GF-D8 (cell line): Measurements from ENCODE around the gene RABEPK.
A peak's percentile ranks its signal among the peaks of the same experiment; 100 is the strongest.
"Not testable (repeated sequence)": the region's sequence is repeated elsewhere in the genome, so short reads cannot be mapped to it uniquely, and the experiment has no call there.

Experiments
- DNase-seq: peaks from one replicate; lab custom pipeline; 2025; lab: John Stamatoyannopoulos, UW

Gene RABEPK

GRCh38 chr9:125254231-125254630 lies 53.9 kb downstream of the RABEPK start:
- DNase-seq, result no peak

- DNase-seq, result no peak
Observed at GRCh38 chr9:125255781-125256391, 55.5 kb downstream of the RABEPK start.

GRCh38 chr9:125258160-125258785 lies 57.9 kb downstream of the RABEPK start:
- DNase-seq, result no peak

GRCh38 chr9:125258832-125259534 lies 58.6 kb downstream of the RABEPK start:
- DNase-seq, result peak; percentile 82

GRCh38 chr9:125260561-125260960 lies 60.2 kb downstream of the RABEPK start:
- no peak for DNase-seq

- peak; percentile 87 for DNase-seq
Observed at GRCh38 chr9:125261501-125262293, 61.4 kb downstream of the RABEPK start, which contains the start of gene GAPVD1. TSS of gene GAPVD1 (plus strand) at chr9:125261826. CDS start at chr9:125298922, 37,096 bp downstream.

- no peak for DNase-seq
Observed at GRCh38 chr9:125262294-125262991, 62.1 kb downstream of the RABEPK start.

GRCh38 chr9:125264068-125264467 lies 63.7 kb downstream of the RABEPK start:
- not testable (repeated sequence) for DNase-seq

- DNase-seq, result no peak
Observed at GRCh38 chr9:125268394-125269013, 68.2 kb downstream of the RABEPK start.

- DNase-seq, result no peak
Observed at GRCh38 chr9:125269014-125269397, 68.7 kb downstream of the RABEPK start.

GRCh38 chr9:125271081-125271480 lies 70.7 kb downstream of the RABEPK start:
- no peak for DNase-seq

- DNase-seq, result no peak
Observed at GRCh38 chr9:125272697-125273096, 72.4 kb downstream of the RABEPK start.

- DNase-seq, result no peak
Observed at GRCh38 chr9:125276771-125277170, 76.4 kb downstream of the RABEPK start.

- DNase-seq, result no peak
Observed at GRCh38 chr9:125277411-125277810, 77.1 kb downstream of the RABEPK start.

GRCh38 chr9:125280945-125281344 lies 80.6 kb downstream of the RABEPK start:
- no peak for DNase-seq
